ENCODE data around the gene PSMB8.

PSMB8 gene

GRCh38 chr6:32855467-32856174 lies 11.8 kb upstream of the PSMB8 start:
- no peak for DNase-seq

GRCh38 chr6:32854376-32855178 lies 10.7 kb upstream of the PSMB8 start:
- DNase-seq = peak; percentile 63

- DNase-seq = peak; percentile 98
Measured at GRCh38 chr6:32853541-32854375, 9.9 kb upstream of the PSMB8 start, which contains the start of the genes PSMB9 and TAP1. Gene PSMB9, plus strand, starts transcription at chr6:32854192. Its CDS starts 38 bp downstream, at chr6:32854230. Gene TAP1, minus strand, starts transcription at chr6:32853704. Its CDS starts 68 bp downstream, at chr6:32853636.

- DNase-seq = peak; percentile 65
Measured at GRCh38 chr6:32852844-32853540, 9.1 kb upstream of the PSMB8 start.

GRCh38 chr6:32852018-32852843 lies 8.4 kb upstream of the PSMB8 start:
- peak; percentile 49 for DNase-seq

GRCh38 chr6:32851025-32851424 lies 7.2 kb upstream of the PSMB8 start:
- DNase-seq = no peak

- DNase-seq = no peak
Measured at GRCh38 chr6:32849126-32849525, 5.3 kb upstream of the PSMB8 start.

- DNase-seq = no peak
Measured at GRCh38 chr6:32847795-32848194, 3.9 kb upstream of the PSMB8 start.

- no peak for DNase-seq
Measured at GRCh38 chr6:32847004-32847403, 3.2 kb upstream of the PSMB8 start.

- DNase-seq = peak; percentile 37
Measured at GRCh38 chr6:32845384-32845884, 1.6 kb upstream of the PSMB8 start.

GRCh38 chr6:32844839-32845383 lies 1.1 kb upstream of the PSMB8 start:
- no peak for DNase-seq

GRCh38 chr6:32843331-32843978 lies 392 bp downstream of the PSMB8 start:
- no peak for DNase-seq

- DNase-seq = no peak
Measured at GRCh38 chr6:32842690-32843089, 1.2 kb downstream of the PSMB8 start.

- DNase-seq = no peak
Measured at GRCh38 chr6:32842021-32842650, 1.7 kb downstream of the PSMB8 start.

- no peak for DNase-seq
Measured at GRCh38 chr6:32840604-32841246, 3.1 kb downstream of the PSMB8 start.

GRCh38 chr6:32839356-32839755 lies 4.5 kb downstream of the PSMB8 start:
- DNase-seq = no peak

GRCh38 chr6:32838114-32838958 lies 5.5 kb downstream of the PSMB8 start, which contains the start of gene TAP2:
Gene TAP2, minus strand, starts transcription at chr6:32838739. Its CDS starts 506 bp downstream, at chr6:32838233.
- DNase-seq = peak; percentile 99

GRCh38 chr6:32837651-32838113 lies 6.2 kb downstream of the PSMB8 start:
- no peak for DNase-seq

All from stimulated activated CD4-positive, alpha-beta T cell treated with anti-CD3 and anti-CD28 coated beads, Interleukin-4, amount 100 ng/mL, for 1 hour (primary cell).